Tibial nerve (tissue), 4 donors: Measurements from ENCODE around the gene MED13L. TPM values are rescaled to one million over a fixed set of nuclear protein-coding genes. Genes with fewer than 3 reads are reported as not detected.

ENCODE experiments used
- DNase-seq, 2 donors: peaks; one replicate each; pipeline ENCODE4 v3.0.0-alpha.2; 2019; ENCODE audit warnings: low spot score in 2 of 2
- H3K27ac ChIP-seq, 4 donors: fragments of 200-600 bp; sonication (generic) in 3 of 4; one replicate each; pipeline ENCODE4 v1.5.1; 2017 to 2019; ENCODE audit warnings: mild to moderate bottlenecking in 1 of 4
- H3K27me3 ChIP-seq, 2 donors: fragments of 200-600 bp; sonication (generic) in 1 of 2; one replicate each; pipeline versions ENCODE4 v1.5.1 to v1.6.0; 2017 to 2019
- H3K36me3 ChIP-seq, 3 donors: fragments of 200-600 bp; sonication (generic); one replicate each; pipeline ENCODE4 v1.5.1; 2018 to 2019
- H3K4me1 ChIP-seq, 4 donors: fragments of 200-600 bp; sonication (generic) in 3 of 4; one replicate each; pipeline ENCODE4 v1.5.1; 2017 to 2019
- H3K4me3 ChIP-seq, 4 donors: fragments of 200-600 bp; sonication (generic) in 3 of 4; one replicate each; pipeline ENCODE4 v1.5.1; 2017 to 2019; ENCODE audit warnings: mild to moderate bottlenecking in 1 of 4, moderate library complexity in 1 of 4
- H3K9me3 ChIP-seq, 4 donors: fragments of 200-600 bp; sonication (generic) in 3 of 4; one replicate each; pipeline ENCODE4 v1.5.1; 2017 to 2019
- CTCF ChIP-seq, 5 experiments: fragments of 200-600 bp in 3 of 5; fragments of 450-650 bp in 2 of 5; sonication (generic) in 3 of 5; IDR thresholded peaks; one replicate each; pipeline ENCODE4 v1.5.1; 2016 to 2019; ENCODE audit warnings: antibody characterized with exemption in 5 of 5, mild to moderate bottlenecking in 3 of 5, moderate library complexity in 2 of 5
- EP300 ChIP-seq, 2 donors: sonication (generic); formaldehyde crosslinking; IDR thresholded peaks; one replicate each; pipeline ENCODE4 v1.6.1; 2017; ENCODE audit warnings: antibody characterized with exemption in 2 of 2, mild to moderate bottlenecking in 1 of 2
- POLR2A ChIP-seq, 2 donors: fragments of 450-650 bp; IDR thresholded peaks; one replicate each; pipeline ENCODE4 v1.6.1; 2017; ENCODE audit warnings: antibody characterized with exemption in 2 of 2, mild to moderate bottlenecking in 2 of 2, moderate library complexity in 2 of 2
- WGBS, 2 donors: methylation state at CpG; one replicate each; pipeline ENCODE4 v1.1.5; 2018; 5-methylcytosine and 5-hydroxymethylcytosine counted together
- total RNA-seq, 4 donors: library from RNA; depleted of rRNA; stranded (reverse); fragments of >200 nt; gene quantifications; one replicate each; pipeline ENCODE4 v1.1.0, GENCODE V29; 2016

The MED13L gene
- total RNA-seq, 4 donors from 2014 or later: 138 to 234 (median 218) TPM

- H3K36me3 ChIP-seq: no peaks in the 10 kb centered on the region
- no peak for DNase-seq
- no peak overlapping the region for H3K27ac ChIP-seq
- WGBS, 2 donors: 98% methylated on average over 1 of the region's 1 CpG
- H3K4me1 ChIP-seq: peaks cover 0 to 1% (median 0%) of the 10 kb centered on the region in 4 donors
- H3K9me3 ChIP-seq: peaks cover 0 to 19% (median 3%) of the 10 kb centered on the region in 4 donors
- TF ChIP-seq POLR2A (IDR thresholded peaks at IDR 0.05): no peak
- no peak for TF ChIP-seq EP300 (IDR thresholded peaks at IDR 0.05)
- no peak for TF ChIP-seq CTCF (IDR thresholded peaks at IDR 0.05)
- H3K27me3 ChIP-seq: no peaks in the 10 kb centered on the region
- no peak overlapping the region for H3K4me3 ChIP-seq
Observed at GRCh38 chr12:116309343-116309742, 31.9 kb upstream of the MED13L start.

- TF ChIP-seq CTCF (IDR thresholded peaks at IDR 0.05) (no peak), POLR2A (IDR thresholded peaks at IDR 0.05) (no peak), EP300 (IDR thresholded peaks at IDR 0.05) (no peak)
- H3K36me3 ChIP-seq: no peaks in the 10 kb centered on the region
- no peaks in the 10 kb centered on the region for H3K27me3 ChIP-seq
- peak overlapping the region in 1 of 4 donors; percentile 16 for H3K27ac ChIP-seq
- no peak overlapping the region for H3K4me3 ChIP-seq
- peaks cover 0 to 8% (median 3%) of the 10 kb centered on the region in 4 donors for H3K4me1 ChIP-seq
- peaks cover 0 to 19% (median 3%) of the 10 kb centered on the region in 4 donors for H3K9me3 ChIP-seq
- DNase-seq: no peak
- whole genome bisulfite sequencing, 2 donors: 52 to 59% methylated on average over 7 of the region's 7 CpGs
Observed at GRCh38 chr12:116308647-116309046, 31.2 kb upstream of the MED13L start.

GRCh38 chr12:116306968-116307367, 29.5 kb upstream of the MED13L start:
- Histone ChIP-seq H3K27me3 (no peaks in the 10 kb centered on the region), H3K4me3 (no peak overlapping the region), H3K9me3 (peaks cover 0 to 19% (median 3%) of the 10 kb centered on the region in 4 donors), H3K36me3 (no peaks in the 10 kb centered on the region), H3K4me1 (peaks cover 0 to 25% (median 4%) of the 10 kb centered on the region in 4 donors), H3K27ac (no peak overlapping the region)
- no peak for DNase-seq
- WGBS, 2 donors: 82 to 100% methylated on average over 3 of the region's 3 CpGs
- TF ChIP-seq EP300 (IDR thresholded peaks at IDR 0.05) (no peak), POLR2A (IDR thresholded peaks at IDR 0.05) (no peak)

- TF ChIP-seq EP300 (IDR thresholded peaks at IDR 0.05) (no peak), POLR2A (IDR thresholded peaks at IDR 0.05) (no peak), CTCF (IDR thresholded peaks at IDR 0.05) (no peak)
- Histone ChIP-seq H3K27me3 (no peaks in the 10 kb centered on the region), H3K9me3 (peaks cover 0 to 19% (median 3%) of the 10 kb centered on the region in 4 donors), H3K4me3 (no peak overlapping the region), H3K27ac (no peak overlapping the region), H3K4me1 (peaks cover 0 to 29% (median 4%) of the 10 kb centered on the region in 4 donors), H3K36me3 (no peaks in the 10 kb centered on the region)
- DNase-seq: no peak
- 66 to 79% methylated on average over 5 of the region's 5 CpGs for WGBS, 2 donors
Observed at GRCh38 chr12:116306506-116306905, 29.0 kb upstream of the MED13L start.

GRCh38 chr12:116304621-116305020, 27.1 kb upstream of the MED13L start:
- DNase-seq: no peak
- Histone ChIP-seq H3K9me3 (peaks cover 0 to 8% (median 2%) of the 10 kb centered on the region in 4 donors), H3K27me3 (no peaks in the 10 kb centered on the region), H3K4me3 (no peak overlapping the region), H3K4me1 (peaks cover 0 to 42% (median 9%) of the 10 kb centered on the region in 4 donors), H3K36me3 (no peaks in the 10 kb centered on the region), H3K27ac (no peak overlapping the region)
- 88 to 93% methylated on average over 4 of the region's 4 CpGs for WGBS, 2 donors
- TF ChIP-seq POLR2A (IDR thresholded peaks at IDR 0.05) (no peak), CTCF (IDR thresholded peaks at IDR 0.05) (no peak), EP300 (IDR thresholded peaks at IDR 0.05) (no peak)
